H1 (cell line): Measurements from ENCODE around the gene DLGAP5. TPM values are rescaled to one million over a fixed set of nuclear protein-coding genes. Genes with fewer than 3 reads are reported as not detected.

ENCODE experiments used
- CTCF ChIA-PET: fragments of 300-600 bp; sonication (Branson Sonifier 250); formaldehyde crosslinking; loops from one replicate; lab custom pipeline; 2021; ENCODE audit not compliant: partially characterized antibody; lab: Charles Lee
- POLR2A ChIA-PET: fragments of 300-600 bp; sonication (Branson Sonifier 250); formaldehyde crosslinking; loops from one replicate; lab custom pipeline; 2021; ENCODE audit warnings: inconsistent platforms; ENCODE audit not compliant: partially characterized antibody; lab: Charles Lee
- DNase-seq, 2 experiments: peaks; one replicate each; pipeline versions ENCODE4 v3.0.0 to v3.0.0-alpha.2; 2010 to 2022; ENCODE audit warnings: low spot score in 2 of 2, low read depth in 1 of 2, mixed read lengths in 1 of 2
- FAIRE-seq: peaks from 2 replicates; lab custom pipeline; 2011; peaks lifted over from hg19 to GRCh38; lab: Jason Lieb, UNC
- H2AFZ ChIP-seq: 2 replicates; pipeline ENCODE4 v1.8.1; 2012; ENCODE audit warnings: low read length, inconsistent platforms
- H2AK5ac ChIP-seq: 2 replicates; pipeline ENCODE4 v1.6.1; 2013; ENCODE audit warnings: low read depth, low read length
- H2BK120ac ChIP-seq: replicated peaks from 2 replicates; pipeline ENCODE3; 2013; ENCODE audit warnings: low read depth, low read length, inconsistent platforms
- H2BK12ac ChIP-seq: 2 replicates; pipeline ENCODE4 v1.6.1; 2013; ENCODE audit warnings: low read depth, low read length
- H2BK15ac ChIP-seq: 2 replicates; pipeline ENCODE4 v1.6.1; 2013; ENCODE audit warnings: low read length
- H2BK20ac ChIP-seq: 2 replicates; pipeline ENCODE4 v1.6.1; 2013; ENCODE audit warnings: low read length
- H2BK5ac ChIP-seq: 2 replicates; pipeline ENCODE4 v1.6.1; 2013; ENCODE audit warnings: low read depth, low read length
- H3K14ac ChIP-seq: 2 replicates; pipeline ENCODE4 v1.6.1; 2013; ENCODE audit warnings: inconsistent platforms; ENCODE audit not compliant: insufficient read length
- H3K18ac ChIP-seq: 2 replicates; pipeline ENCODE4 v1.6.1; 2013; ENCODE audit warnings: low read length; ENCODE audit errors: extremely low read depth
- H3K23ac ChIP-seq: 2 replicates; pipeline ENCODE4 v1.6.1; 2013; ENCODE audit warnings: inconsistent platforms; ENCODE audit not compliant: insufficient read length
- H3K23me2 ChIP-seq: 2 replicates; pipeline ENCODE4 v1.6.1; 2013; ENCODE audit warnings: low read depth, low read length
- H3K27ac ChIP-seq: 2 replicates; pipeline ENCODE4 v1.6.1; 2011; ENCODE audit warnings: low read depth, low read length, inconsistent platforms
- H3K27me3 ChIP-seq, 4 experiments: replicated peaks in 1 of 4; 1 replicate in 1 of 4; 2 replicates in 3 of 4; pipeline versions ENCODE4 v1.6.1 to v1.8.1; 2011 to 2013; ENCODE audit warnings: low read length in 3 of 4, mild to moderate bottlenecking in 3 of 4, inconsistent platforms in 2 of 4, mixed read lengths in 2 of 4, moderate library complexity in 1 of 4; ENCODE audit not compliant: control insufficient read depth in 3 of 4, insufficient read depth in 3 of 4; ENCODE audit errors: extremely low read depth in 1 of 4
- H3K36me3 ChIP-seq, 4 experiments: 2 replicates each; pipeline versions ENCODE4 v1.6.1 to v1.8.1; 2011 to 2013; ENCODE audit warnings: mild to moderate bottlenecking in 4 of 4, low read length in 3 of 4, moderate library complexity in 2 of 4, control low read depth in 1 of 4, inconsistent platforms in 1 of 4; ENCODE audit not compliant: insufficient read depth in 4 of 4, control insufficient read depth in 2 of 4
- H3K4ac ChIP-seq: replicated peaks from 2 replicates; pipeline ENCODE3; 2013; ENCODE audit warnings: low read length, low read depth, mixed read lengths, inconsistent platforms; ENCODE audit not compliant: insufficient read length
- H3K4me1 ChIP-seq, 4 experiments: replicated peaks in 1 of 4; 1 replicate in 1 of 4; 2 replicates in 3 of 4; pipeline versions ENCODE4 v1.6.1 to v1.8.1; 2011 to 2013; ENCODE audit warnings: low read length in 3 of 4, inconsistent platforms in 2 of 4, mixed read lengths in 1 of 4; ENCODE audit not compliant: insufficient read depth in 4 of 4, control insufficient read depth in 3 of 4
- H3K4me2 ChIP-seq, 2 experiments: 2 replicates each; pipeline versions ENCODE4 v1.6.1 to v1.8.1; 2011 to 2013; ENCODE audit warnings: low read depth in 2 of 2, low read length in 2 of 2, control low read depth in 1 of 2, inconsistent platforms in 1 of 2, mild to moderate bottlenecking in 1 of 2; ENCODE audit not compliant: insufficient read depth in 1 of 2
- H3K4me3 ChIP-seq, 4 experiments: fragments of 200-600, 300-600 bp in 1 of 4; sonication (generic), shearing (Covaris generic), sonication (Bioruptor Twin) in 1 of 4; 2 replicates each; pipeline versions ENCODE4 v1.5.1 to v1.8.1; 2011 to 2016; ENCODE audit warnings: low read length in 4 of 4, low read depth in 3 of 4, control low read depth in 2 of 4, inconsistent platforms in 2 of 4, mild to moderate bottlenecking in 2 of 4, mixed read lengths in 1 of 4, moderate library complexity in 1 of 4; ENCODE audit not compliant: insufficient read depth in 2 of 4; ENCODE audit errors: extremely low read depth in 1 of 4
- H3K56ac ChIP-seq: replicated peaks from 2 replicates; pipeline ENCODE3; 2013; ENCODE audit warnings: low read depth, mild to moderate bottlenecking, mixed read lengths, low read length, inconsistent platforms; ENCODE audit not compliant: insufficient read length
- H3K79me1 ChIP-seq: 2 replicates; pipeline ENCODE4 v1.6.1; 2013; ENCODE audit warnings: low read depth, low read length, control low read depth
- H3K79me2 ChIP-seq, 2 experiments: 2 replicates each; pipeline versions ENCODE4 v1.6.1 to v1.8.1; 2012 to 2013; ENCODE audit warnings: low read length in 2 of 2, mild to moderate bottlenecking in 2 of 2, inconsistent platforms in 1 of 2; ENCODE audit not compliant: insufficient read depth in 2 of 2, control insufficient read depth in 1 of 2
- H3K9ac ChIP-seq, 4 experiments: replicated peaks in 1 of 4; 1 replicate in 1 of 4; 2 replicates in 3 of 4; pipeline versions ENCODE4 v1.6.1 to v1.8.1; 2011 to 2013; ENCODE audit warnings: low read depth in 3 of 4, low read length in 3 of 4, control low read depth in 2 of 4, mild to moderate bottlenecking in 2 of 4, moderate library complexity in 2 of 4, inconsistent platforms in 1 of 4; ENCODE audit errors: extremely low read depth in 1 of 4
- H3K9me3 ChIP-seq, 2 experiments: 2 replicates each; pipeline versions ENCODE4 v1.6.1 to v1.8.1; 2012 to 2013; ENCODE audit warnings: mild to moderate bottlenecking in 2 of 2, moderate library complexity in 2 of 2, control low read depth in 1 of 2, inconsistent platforms in 1 of 2, low read depth in 1 of 2, low read length in 1 of 2, mixed read lengths in 1 of 2; ENCODE audit not compliant: insufficient read depth in 2 of 2
- H4K20me1 ChIP-seq, 2 experiments: replicated peaks in 1 of 2; 2 replicates each; pipeline versions ENCODE3 to v1.8.1; 2011 to 2013; ENCODE audit warnings: inconsistent platforms in 2 of 2, low read length in 2 of 2, mild to moderate bottlenecking in 1 of 2; ENCODE audit not compliant: insufficient read depth in 2 of 2, control insufficient read depth in 1 of 2
- H4K5ac ChIP-seq: 2 replicates; pipeline ENCODE4 v1.6.1; 2013; ENCODE audit warnings: low read length, low read depth, mixed read lengths, inconsistent platforms; ENCODE audit not compliant: insufficient read length
- H4K8ac ChIP-seq: 2 replicates; pipeline ENCODE4 v1.8.0; 2013; ENCODE audit warnings: mild to moderate bottlenecking, moderate library complexity, low read length, inconsistent platforms; ENCODE audit not compliant: insufficient read depth; ENCODE audit errors: extremely low read depth
- H4K91ac ChIP-seq: replicated peaks from 2 replicates; pipeline ENCODE3; 2013; ENCODE audit warnings: low read length, mixed read lengths, inconsistent platforms; ENCODE audit not compliant: insufficient read length
- BRCA1 ChIP-seq: IDR thresholded peaks from 2 replicates; pipeline ENCODE4 v1.6.1; 2012; ENCODE audit warnings: low read depth, low read length, improper control_type of control experiment
- CBX5 ChIP-seq: fragments of 300-800, 300-1000 bp; sonication (generic); IDR thresholded peaks from 2 replicates; pipeline ENCODE4 v1.7.1; 2016; ENCODE audit warnings: antibody characterized with exemption, low read length, low read depth
- CHD1 ChIP-seq: IDR thresholded peaks from 2 replicates; pipeline ENCODE4 v1.6.1; 2012; ENCODE audit warnings: low read depth, low read length, improper control_type of control experiment
- GABPA ChIP-seq: IDR thresholded peaks from 2 replicates; pipeline ENCODE4 v1.6.1; 2011; ENCODE audit warnings: mild to moderate bottlenecking, low read length, moderate library complexity, borderline replicate concordance; ENCODE audit not compliant: insufficient read depth
- HDAC6 ChIP-seq: IDR thresholded peaks from one replicate; pipeline ENCODE4 v1.7.1; 2012; ENCODE audit warnings: low read depth, mild to moderate bottlenecking, inconsistent platforms, low read length, moderate library complexity
- JUND ChIP-seq: IDR thresholded peaks from 2 replicates; pipeline ENCODE4 v1.6.1; 2011; ENCODE audit warnings: mild to moderate bottlenecking, improper control_type of control experiment, low read length
- KDM5A ChIP-seq: fragments of 200-600 bp; IDR thresholded peaks from 2 replicates; pipeline ENCODE4 v1.7.1; 2012; ENCODE audit warnings: mild to moderate bottlenecking, low read length, inconsistent platforms, mixed read lengths
- POLR2AphosphoS5 ChIP-seq: IDR thresholded peaks from 2 replicates; pipeline ENCODE4 v1.6.1; 2011; ENCODE audit warnings: low read depth, low read length
- SIX5 ChIP-seq: IDR thresholded peaks from 2 replicates; pipeline ENCODE4 v1.6.1; 2011; ENCODE audit warnings: mild to moderate bottlenecking, low read depth, low read length
- SP1 ChIP-seq: IDR thresholded peaks from 2 replicates; pipeline ENCODE4 v1.6.1; 2011; ENCODE audit warnings: low read depth, low read length
- SP2 ChIP-seq: IDR thresholded peaks from 2 replicates; pipeline ENCODE4 v1.6.1; 2012; ENCODE audit warnings: mild to moderate bottlenecking, low read length, inconsistent platforms
- SP4 ChIP-seq: IDR thresholded peaks from 2 replicates; pipeline ENCODE4 v1.6.1; 2012; ENCODE audit warnings: low read length, inconsistent platforms
- TAF7 ChIP-seq: optimal IDR thresholded peaks from 2 replicates; pipeline ENCODE3; 2011; ENCODE audit warnings: low read depth, mild to moderate bottlenecking, inconsistent platforms, low read length, moderate library complexity, borderline replicate concordance
- ZNF274 ChIP-seq: IDR thresholded peaks from 2 replicates; pipeline ENCODE4 v1.7.0; 2012; ENCODE audit warnings: low read length, borderline replicate concordance; ENCODE audit errors: extremely low read depth
- WGBS, 2 experiments: shearing (Covaris generic) in 1 of 2; methylation state at CpG; one replicate each; pipeline versions ENCODE4 v1.1.6 to v1.1.7; 2013 to 2015; ENCODE audit warnings: low lambda C conversion rate in 2 of 2, mixed read lengths in 2 of 2, inconsistent platforms in 1 of 2, low coverage in 1 of 2, missing lambda C conversion rate in 1 of 2; ENCODE audit not compliant: insufficient replicate concordance in 2 of 2, insufficient coverage in 1 of 2, insufficient read length in 1 of 2; ENCODE audit errors: extremely low coverage in 1 of 2, missing lambda C conversion rate in 1 of 2; 5-methylcytosine and 5-hydroxymethylcytosine counted together
- polyA plus RNA-seq, 7 experiments: library from polyadenylated mRNA; depleted of rRNA in 3 of 7; stranded (reverse) in 5 of 7; unstranded in 2 of 7; fragments of >200 nt in 5 of 7; fragments of 200-250 nt in 2 of 7; gene quantifications; 1 replicate in 5 of 7; 2 replicates in 1 of 7; 4 replicates in 1 of 7; pipeline versions ENCODE4 v1.2.1 to v1.2.3, GENCODE V29; 2011 to 2013; ENCODE audit warnings: missing spikeins in 2 of 7, mixed read lengths in 2 of 7
- total RNA-seq: library from RNA; stranded (reverse); fragmentation: NEBNext Ultra II Directional; extraction: Animal tissue kit (Norgen Biotek cat#: 25700); gene quantifications from 2 replicates; pipeline ENCODE4 v1.2.1, GENCODE V29; 2021
- TF ChIP-seq, protein P1 (sequence below): IDR thresholded peaks from 2 replicates; pipeline ENCODE4 v1.6.1; 2011; ENCODE audit warnings: low read depth, mild to moderate bottlenecking, low read length; ENCODE audit not compliant: insufficient read depth

DLGAP5 gene
- total and polyA plus RNA-seq, 2 of the 8 experiments (the other 6 are each of a cell fraction or from before 2014, with no cell fraction given) = 16.9 to 155 TPM

GRCh38 chr14:55180006-55180405 is 11.4 kb downstream of the DLGAP5 start:
- FAIRE-seq (no peak), DNase-seq (no peak)
- no peak overlapping the region for H4K5ac ChIP-seq
- CTCF ChIA-PET = interaction anchor here (0.6 to 1.5 kb wide), 3 partner anchors 49 to 1556 kb away, joined by 3 to 4 read pairs (median 4); no protein-coding TSS in a partner anchor
- no peak overlapping the region for H2BK15ac ChIP-seq
- H3K9ac ChIP-seq = no peak overlapping the region
- no peak overlapping the region for H3K4me2 ChIP-seq
- no peak overlapping the region for H3K4me3 ChIP-seq
- no peak overlapping the region for H2AFZ ChIP-seq
- H2BK120ac ChIP-seq = no peak overlapping the region
- no peak overlapping the region for H2BK5ac ChIP-seq
- no peak overlapping the region for H3K18ac ChIP-seq
- H3K79me1 ChIP-seq = no peaks in the 10 kb centered on the region
- 90% methylated on average over 2 of the region's 2 CpGs; no CpG with 5 or more reads in 1 of the 2 experiments for WGBS, 2 experiments
- no peaks in the 10 kb centered on the region for H3K4me1 ChIP-seq
- H2BK12ac ChIP-seq = no peak overlapping the region
- H3K14ac ChIP-seq = no peak overlapping the region
- POLR2A ChIA-PET = interaction anchor here (1.1 kb wide), 1 partner anchor 29 kb away, joined by 4 read pairs; no protein-coding TSS in a partner anchor
- H3K79me2 ChIP-seq = peaks cover 4 to 11% of the 10 kb centered on the region in 2 experiments; a peak in 3 of 4 replicates
- no peaks in the 10 kb centered on the region for H3K27me3 ChIP-seq
- H3K9me3 ChIP-seq = no peaks in the 10 kb centered on the region
- peaks cover 23 to 88% (median 60%) of the 10 kb centered on the region in 4 experiments for H3K36me3 ChIP-seq
- no peak overlapping the region for H3K27ac ChIP-seq
- no peak overlapping the region for H2AK5ac ChIP-seq
- H4K20me1 ChIP-seq = peaks cover 2 to 4% of the 10 kb centered on the region in 2 experiments
- no peak overlapping the region for H4K8ac ChIP-seq
- H3K4ac ChIP-seq = no peak overlapping the region
- no peak overlapping the region for H3K23ac ChIP-seq
- no peaks in the 10 kb centered on the region for H3K23me2 ChIP-seq
- H4K91ac ChIP-seq = no peak overlapping the region
- no peak overlapping the region for H3K56ac ChIP-seq
- no peak overlapping the region for H2BK20ac ChIP-seq
- TF ChIP-seq HDAC6 (no peak), SP2 (no peak), BRCA1 (no peak), JUND (no peak), SP1 (no peak), CHD1 (no peak), POLR2AphosphoS5 (no peak), SIX5 (no peak), KDM5A (no peak), ZNF274 (no peak), SP4 (no peak), GABPA (no peak), TAF7 (no peak), CBX5 (no peak)
- TF ChIP-seq, protein P1, sequence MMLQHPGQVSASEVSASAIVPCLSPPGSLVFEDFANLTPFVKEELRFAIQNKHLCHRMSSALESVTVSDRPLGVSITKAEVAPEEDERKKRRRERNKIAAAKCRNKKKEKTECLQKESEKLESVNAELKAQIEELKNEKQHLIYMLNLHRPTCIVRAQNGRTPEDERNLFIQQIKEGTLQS = no peak
